Activated CD8-positive, alpha-beta T cell treated with anti-CD3 and anti-CD28 coated beads for 36 hours (primary cell): ENCODE results near the gene PLCH1. TPM values are rescaled to one million over a fixed set of nuclear protein-coding genes. Genes with fewer than 3 reads are reported as not detected.
A peak's percentile ranks its signal among the peaks of the same experiment; 100 is the strongest.

Experiments used
- ATAC-seq: fragments of 200-7000 bp; cut with Tn5 transposase; one replicate; pipeline ENCODE4 v1.10.0; 2021; ENCODE audit warnings: mild to moderate bottlenecking, moderate library complexity
- CTCF ChIA-PET: fragments of 350-600 bp; sonication (Branson Sonifier 250); formaldehyde crosslinking; loops from one replicate; lab custom pipeline; 2021; ENCODE audit warnings: antibody characterized with exemption; lab: Charles Lee
- POLR2A ChIA-PET: fragments of 350-600 bp; sonication (Branson Sonifier 250); formaldehyde crosslinking; loops from one replicate; lab custom pipeline; 2021; ENCODE audit warnings: antibody characterized with exemption; lab: Charles Lee
- DNase-seq: peaks from one replicate; pipeline ENCODE4 v3.0.0-alpha.2; 2020
- H3K27ac Mint-ChIP-seq: one replicate; pipeline ENCODE4 v1.8.0; 2021; ENCODE audit warnings: mild to moderate bottlenecking, mixed read lengths
- H3K27me3 Mint-ChIP-seq: one replicate; pipeline ENCODE4 v1.8.0; 2021; ENCODE audit warnings: mixed read lengths
- H3K36me3 Mint-ChIP-seq: one replicate; pipeline ENCODE4 v1.8.0; 2021; ENCODE audit warnings: low read depth, mixed read lengths
- H3K4me1 Mint-ChIP-seq: one replicate; pipeline ENCODE4 v1.8.0; 2021; ENCODE audit warnings: low read depth, mixed read lengths
- H3K4me3 Mint-ChIP-seq: one replicate; pipeline ENCODE4 v1.8.0; 2021; ENCODE audit warnings: mild to moderate bottlenecking, moderate library complexity, mixed read lengths
- H3K9me3 Mint-ChIP-seq: one replicate; pipeline ENCODE4 v1.8.0; 2021; ENCODE audit warnings: mixed read lengths
- intact Hi-C: fragments of 100-400 bp; cut with micrococcal nuclease; formaldehyde crosslinking; loops from one replicate; pipeline ENCODE4 v1.10.0; 2022
- total RNA-seq, 2 experiments: library from RNA; stranded (reverse); gene quantifications; one replicate each; pipeline ENCODE4 v1.2.3, GENCODE V29; 2021
- TF ChIP-seq, protein P1 (sequence below): fragments of 200-600 bp; IDR thresholded peaks from one replicate; pipeline ENCODE4 v1.8.0; 2022; ENCODE audit warnings: antibody characterized with exemption, mild to moderate bottlenecking

PLCH1 gene
- total RNA-seq, 2 experiments from 2014 or later = 0.20 to 0.32 TPM

DNA sequence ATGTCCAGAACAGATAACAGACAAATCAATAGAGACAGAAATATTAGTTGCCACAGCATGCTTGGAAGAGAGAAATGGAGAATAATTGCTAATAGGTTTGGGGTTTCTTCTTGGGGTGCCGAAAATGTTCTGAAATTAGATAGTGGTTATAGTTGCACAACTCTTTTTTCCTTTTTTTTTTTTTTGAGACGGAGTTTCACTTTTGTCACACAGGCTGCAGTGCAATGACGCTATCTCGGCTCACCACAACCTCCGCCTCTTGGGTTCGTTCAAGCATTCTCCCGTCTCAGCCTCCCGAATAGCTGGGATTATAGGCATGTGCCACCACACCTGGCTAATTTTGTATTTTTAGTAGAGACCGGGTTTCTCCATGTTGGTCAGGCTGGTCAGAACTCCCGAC, 163.3 kb downstream of the PLCH1 start:
- no peak overlapping the region for H3K4me3 Mint-ChIP-seq
- H3K9me3 Mint-ChIP-seq = no peaks in the 10 kb centered on the region
- ATAC-seq = peak; percentile 34
- no peaks in the 10 kb centered on the region for H3K4me1 Mint-ChIP-seq
- DNase-seq = peak; percentile 41
- intact Hi-C loops = no loop called here
- no peaks in the 10 kb centered on the region for H3K36me3 Mint-ChIP-seq
- TF ChIP-seq, protein P1, sequence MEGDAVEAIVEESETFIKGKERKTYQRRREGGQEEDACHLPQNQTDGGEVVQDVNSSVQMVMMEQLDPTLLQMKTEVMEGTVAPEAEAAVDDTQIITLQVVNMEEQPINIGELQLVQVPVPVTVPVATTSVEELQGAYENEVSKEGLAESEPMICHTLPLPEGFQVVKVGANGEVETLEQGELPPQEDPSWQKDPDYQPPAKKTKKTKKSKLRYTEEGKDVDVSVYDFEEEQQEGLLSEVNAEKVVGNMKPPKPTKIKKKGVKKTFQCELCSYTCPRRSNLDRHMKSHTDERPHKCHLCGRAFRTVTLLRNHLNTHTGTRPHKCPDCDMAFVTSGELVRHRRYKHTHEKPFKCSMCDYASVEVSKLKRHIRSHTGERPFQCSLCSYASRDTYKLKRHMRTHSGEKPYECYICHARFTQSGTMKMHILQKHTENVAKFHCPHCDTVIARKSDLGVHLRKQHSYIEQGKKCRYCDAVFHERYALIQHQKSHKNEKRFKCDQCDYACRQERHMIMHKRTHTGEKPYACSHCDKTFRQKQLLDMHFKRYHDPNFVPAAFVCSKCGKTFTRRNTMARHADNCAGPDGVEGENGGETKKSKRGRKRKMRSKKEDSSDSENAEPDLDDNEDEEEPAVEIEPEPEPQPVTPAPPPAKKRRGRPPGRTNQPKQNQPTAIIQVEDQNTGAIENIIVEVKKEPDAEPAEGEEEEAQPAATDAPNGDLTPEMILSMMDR = no peak
- ChIA-PET CTCF (no interaction called here), POLR2A (no interaction called here)
- no peak overlapping the region for H3K27ac Mint-ChIP-seq
- H3K27me3 Mint-ChIP-seq = peaks cover 6% of the 10 kb centered on the region

DNA sequence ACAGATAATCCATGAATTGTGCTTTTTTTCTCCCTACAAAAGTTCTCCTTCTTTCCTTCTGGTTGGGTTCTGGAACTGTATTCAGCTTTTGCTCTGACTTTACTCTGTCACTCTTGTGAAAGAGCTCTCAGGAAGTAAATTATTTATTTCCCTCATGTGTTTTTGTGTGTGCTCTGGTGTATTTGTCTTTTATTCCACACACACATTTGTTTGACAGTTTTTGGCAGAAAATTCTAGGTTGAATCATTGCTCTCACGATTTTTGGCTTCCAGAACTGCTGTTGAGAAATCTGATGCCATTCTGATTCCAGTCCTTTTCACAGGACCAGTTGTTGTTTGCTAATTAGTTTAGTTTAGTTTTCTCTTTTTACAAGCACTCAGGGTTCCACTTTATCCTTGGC, 172.8 kb downstream of the PLCH1 start:
- CTCF ChIA-PET = no interaction called here
- no peak for DNase-seq
- Mint-ChIP-seq H3K36me3 (no peaks in the 10 kb centered on the region), H3K27ac (no peak overlapping the region), H3K4me3 (no peak overlapping the region), H3K4me1 (no peaks in the 10 kb centered on the region), H3K9me3 (no peaks in the 10 kb centered on the region), H3K27me3 (no peaks in the 10 kb centered on the region)
- TF ChIP-seq, protein P1 = no peak
- ATAC-seq = no peak
- intact Hi-C loops = no loop called here
- POLR2A ChIA-PET = no interaction called here

DNA sequence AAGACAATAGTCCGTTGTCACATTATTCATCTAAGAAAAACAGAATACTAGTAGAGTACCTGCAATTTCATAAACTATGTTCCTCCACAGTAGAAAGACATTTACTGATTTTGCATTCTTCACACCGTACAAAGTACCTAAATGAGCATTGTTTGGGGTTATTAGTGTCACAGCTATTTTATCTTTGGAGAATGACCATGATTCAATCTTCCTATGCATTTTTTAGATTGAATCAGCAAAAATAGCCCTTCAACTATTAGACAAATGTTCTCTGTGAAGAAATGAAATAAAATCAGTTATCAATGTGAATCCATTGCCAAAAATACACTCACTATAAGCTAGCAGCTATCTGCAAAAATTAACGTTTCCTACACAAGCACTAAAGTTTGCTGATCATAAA, 176.6 kb downstream of the PLCH1 start:
- intact Hi-C loops = no loop called here
- H3K27me3 Mint-ChIP-seq = no peaks in the 10 kb centered on the region
- no peaks in the 10 kb centered on the region for H3K9me3 Mint-ChIP-seq
- no peaks in the 10 kb centered on the region for H3K36me3 Mint-ChIP-seq
- ChIA-PET CTCF (no interaction called here), POLR2A (no interaction called here)
- TF ChIP-seq, protein P1 = no peak
- H3K27ac Mint-ChIP-seq = no peak overlapping the region
- H3K4me1 Mint-ChIP-seq = no peaks in the 10 kb centered on the region
- no peak overlapping the region for H3K4me3 Mint-ChIP-seq
- DNase-seq (no peak), ATAC-seq (no peak)

DNA sequence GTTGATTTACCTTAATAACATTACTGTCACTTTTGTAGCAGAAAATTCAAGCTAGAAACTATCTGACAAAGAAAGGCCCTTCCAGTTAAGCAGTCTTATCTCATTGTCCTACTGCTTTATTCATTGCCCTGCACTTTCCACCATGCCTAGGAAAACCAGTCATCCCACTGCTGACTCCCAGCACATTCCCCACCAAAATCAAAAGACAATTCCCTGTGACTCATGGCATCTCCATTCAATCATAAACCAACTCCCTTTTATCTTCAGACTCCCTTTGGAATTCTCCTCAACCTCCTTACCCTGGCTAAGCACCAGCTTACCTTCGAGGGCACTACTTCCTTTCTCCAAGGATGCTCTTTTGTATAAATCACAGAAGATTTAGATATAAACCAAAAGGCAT, 184.3 kb downstream of the PLCH1 start:
- Mint-ChIP-seq H3K4me3 (no peak overlapping the region), H3K4me1 (peaks cover 1% of the 10 kb centered on the region), H3K9me3 (no peaks in the 10 kb centered on the region), H3K27me3 (no peaks in the 10 kb centered on the region), H3K36me3 (no peaks in the 10 kb centered on the region), H3K27ac (no peak overlapping the region)
- no peak for ATAC-seq
- no peak for DNase-seq
- intact Hi-C loops = no loop called here
- POLR2A ChIA-PET = interaction anchor here (0.6 kb wide), 1 partner anchor 136 kb away, joined by 3 read pairs; no protein-coding TSS in a partner anchor
- TF ChIP-seq, protein P1 = no peak
- CTCF ChIA-PET = no interaction called here

DNA sequence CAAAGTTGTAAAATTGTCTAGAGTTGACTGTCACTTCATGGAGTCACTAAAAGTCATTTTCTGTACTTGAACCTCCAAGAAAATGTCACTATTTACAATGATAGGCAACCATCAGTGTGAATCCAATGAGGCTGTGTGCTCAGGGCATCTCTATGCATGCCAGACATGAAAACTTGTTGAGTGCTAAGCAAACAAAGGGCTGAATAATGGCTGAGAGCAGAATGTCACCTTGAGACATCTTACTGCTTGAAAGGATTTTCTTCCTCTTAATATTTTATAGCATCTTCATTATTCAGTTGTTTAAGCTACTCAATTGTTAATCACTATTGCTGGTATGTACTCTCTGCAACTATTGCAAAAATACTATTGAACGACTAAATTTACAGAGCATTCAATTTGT, 184.7 kb downstream of the PLCH1 start:
- Mint-ChIP-seq H3K27me3 (no peaks in the 10 kb centered on the region), H3K9me3 (no peaks in the 10 kb centered on the region), H3K4me3 (no peak overlapping the region), H3K36me3 (no peaks in the 10 kb centered on the region), H3K4me1 (peaks cover 6% of the 10 kb centered on the region), H3K27ac (no peak overlapping the region)
- DNase-seq (no peak), ATAC-seq (no peak)
- TF ChIP-seq, protein P1 = no peak
- intact Hi-C loops = no loop called here
- ChIA-PET POLR2A (no interaction called here), CTCF (no interaction called here)
